DLD1 (cell line): Measurements from ENCODE around the gene PREX1.
"Not testable (repeated sequence)": the region's sequence is repeated elsewhere in the genome, so short reads cannot be mapped to it uniquely, and the experiment has no call there.

Source experiments
- in situ Hi-C: cut with HindIII; loops from 2 replicates; pipeline ENCODE4 v1.10.0; 2017; ENCODE audit warnings: low sequenced_read_pairs

The PREX1 gene

DNA sequence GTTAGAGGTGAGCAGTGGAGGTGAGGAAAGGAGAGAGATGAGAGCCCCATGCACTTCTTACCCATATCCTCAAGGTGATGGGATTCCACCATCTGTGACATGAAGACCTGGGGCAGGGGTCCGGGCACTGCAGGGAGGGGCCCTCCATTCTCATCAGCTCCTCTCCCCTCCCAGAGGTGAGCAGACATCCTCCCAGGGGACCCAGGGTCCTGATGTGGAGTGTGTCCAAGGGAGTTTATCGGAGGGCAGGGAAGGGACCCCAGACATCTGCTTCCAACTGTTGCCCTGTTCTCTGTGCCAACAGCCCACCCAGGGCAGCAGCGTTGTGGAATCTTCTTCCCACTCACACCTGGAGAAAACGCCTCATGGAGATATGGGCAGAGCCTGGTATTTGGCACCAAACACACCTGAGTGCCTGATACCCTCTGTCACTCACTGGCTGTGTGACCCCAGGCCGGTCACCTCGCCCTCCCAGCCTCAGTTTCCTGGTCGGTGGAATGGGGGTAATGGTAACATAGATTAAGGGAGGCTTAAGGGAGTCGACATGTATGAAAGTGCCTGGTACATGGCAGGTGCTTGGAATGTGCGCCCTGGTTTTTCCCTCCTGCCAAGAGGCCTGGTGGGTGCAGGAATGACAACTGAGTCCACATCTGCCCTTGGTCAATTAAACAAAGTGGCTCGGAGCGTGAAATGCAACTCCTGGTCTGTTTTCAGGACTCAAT, 227.9 kb downstream of the PREX1 start:
- in situ Hi-C loops: no loop called here

GRCh38 chr20:48599106-48599747, 228.6 kb downstream of the PREX1 start:
- in situ Hi-C loops: no loop called here

DNA sequence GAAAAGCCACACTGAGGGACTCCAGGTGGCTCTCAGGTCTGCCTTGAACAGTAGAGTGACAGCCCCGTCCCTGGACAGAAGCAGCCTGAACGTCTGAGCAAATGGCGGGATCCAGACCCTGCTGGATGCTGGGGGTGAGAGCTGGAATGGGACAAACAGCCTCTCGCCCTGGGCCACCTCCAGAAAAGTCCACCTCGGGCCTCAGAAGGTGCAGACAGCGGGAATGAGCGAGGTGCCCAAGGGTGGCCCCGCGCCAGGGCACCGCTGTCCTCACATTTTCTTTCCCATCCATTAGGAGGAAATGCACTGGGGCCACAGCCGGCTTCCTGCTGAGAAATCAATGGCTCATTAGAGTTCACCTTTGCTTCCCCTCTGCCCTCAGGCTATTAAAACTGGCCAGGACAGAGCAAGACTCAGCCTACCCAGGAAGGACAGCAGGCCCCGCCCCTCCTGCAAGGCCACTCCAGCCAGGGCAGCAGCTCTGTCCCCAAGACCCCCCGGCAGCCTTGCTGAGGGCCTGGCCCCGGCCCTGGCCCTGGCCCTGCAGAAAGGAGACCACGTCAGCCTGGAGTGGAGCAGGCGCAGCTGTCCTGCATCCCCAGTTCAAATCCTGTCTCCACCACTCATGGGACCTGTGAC, 229.4 kb downstream of the PREX1 start:
- in situ Hi-C loops: not testable (repeated sequence)

DNA sequence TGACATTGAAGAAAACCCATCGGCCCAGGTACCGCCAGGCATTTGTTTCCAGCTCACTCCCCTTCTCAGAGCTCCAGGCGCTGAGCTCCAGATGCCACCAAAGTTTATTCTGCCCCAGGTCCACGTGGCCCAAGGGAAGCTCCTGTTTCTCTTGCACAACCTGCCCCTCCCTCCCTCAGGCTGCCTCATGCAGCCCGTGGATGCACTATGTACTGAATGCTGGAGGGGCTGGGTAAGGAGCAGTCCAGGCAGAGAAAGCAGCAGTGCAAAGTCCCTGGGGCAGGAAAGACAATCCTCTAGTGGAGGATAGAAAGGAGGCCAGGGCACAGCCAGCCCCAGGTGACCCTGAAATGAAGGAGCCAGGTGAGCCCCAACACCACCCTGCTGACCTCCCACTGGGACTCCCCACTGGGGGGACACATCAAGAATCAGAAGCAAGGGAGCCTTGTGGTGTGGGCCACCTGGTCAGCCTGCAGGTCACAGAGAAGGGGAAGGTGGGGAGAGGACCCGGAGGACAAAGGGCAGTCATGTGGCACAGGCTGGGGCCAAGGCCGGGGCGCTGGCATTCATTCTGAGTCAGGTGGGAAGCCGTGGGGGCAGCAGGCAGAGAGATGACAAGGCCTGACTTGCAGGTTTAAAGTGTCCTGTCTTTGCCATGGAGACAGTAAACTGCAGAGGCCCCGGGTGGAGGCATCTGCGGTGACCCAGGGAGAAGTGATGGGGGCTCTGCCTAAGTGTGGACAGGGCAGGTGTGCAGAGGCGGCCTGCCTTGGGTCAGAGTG, 230.1 kb downstream of the PREX1 start:
- in situ Hi-C loops: no loop called here

DNA sequence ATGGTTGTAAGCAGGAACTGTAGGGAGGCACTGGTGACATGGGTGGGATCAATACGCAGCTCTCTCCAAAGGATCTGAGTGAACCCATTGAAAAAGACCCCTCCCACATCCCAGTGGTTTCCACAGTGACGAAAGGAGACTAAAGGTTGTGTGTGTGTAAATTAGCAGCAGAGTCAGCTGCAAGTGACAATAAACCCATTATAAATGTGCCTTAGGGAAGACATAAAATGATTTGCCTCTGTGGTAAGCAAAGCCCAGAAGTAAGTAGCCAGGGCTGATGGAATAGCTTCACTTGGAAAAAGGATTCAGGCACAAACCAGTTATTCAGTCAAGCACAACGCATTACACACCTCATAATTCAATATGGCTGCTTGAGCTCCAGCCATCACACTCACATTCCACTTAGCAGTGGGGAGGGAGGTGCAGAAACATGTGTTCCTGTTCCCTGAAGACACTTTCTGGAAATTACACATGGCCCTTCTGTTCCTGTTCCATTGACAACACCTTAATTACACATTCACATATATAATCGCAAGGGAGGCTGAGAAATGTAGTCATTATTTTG, 231.4 kb downstream of the PREX1 start:
- in situ Hi-C loops: no loop called here

GRCh38 chr20:48595495-48596333, 232.1 kb downstream of the PREX1 start:
- in situ Hi-C loops: no loop called here

- in situ Hi-C loops: no loop called here
These were observed 233.3 kb downstream of the PREX1 start for GRCh38 chr20:48594533-48594932.

- in situ Hi-C loops: no loop called here
These were observed 235.5 kb downstream of the PREX1 start for GRCh38 chr20:48592107-48592940.

- in situ Hi-C loops: no loop called here
These were observed 241.1 kb downstream of the PREX1 start for GRCh38 chr20:48586730-48587129.

DNA sequence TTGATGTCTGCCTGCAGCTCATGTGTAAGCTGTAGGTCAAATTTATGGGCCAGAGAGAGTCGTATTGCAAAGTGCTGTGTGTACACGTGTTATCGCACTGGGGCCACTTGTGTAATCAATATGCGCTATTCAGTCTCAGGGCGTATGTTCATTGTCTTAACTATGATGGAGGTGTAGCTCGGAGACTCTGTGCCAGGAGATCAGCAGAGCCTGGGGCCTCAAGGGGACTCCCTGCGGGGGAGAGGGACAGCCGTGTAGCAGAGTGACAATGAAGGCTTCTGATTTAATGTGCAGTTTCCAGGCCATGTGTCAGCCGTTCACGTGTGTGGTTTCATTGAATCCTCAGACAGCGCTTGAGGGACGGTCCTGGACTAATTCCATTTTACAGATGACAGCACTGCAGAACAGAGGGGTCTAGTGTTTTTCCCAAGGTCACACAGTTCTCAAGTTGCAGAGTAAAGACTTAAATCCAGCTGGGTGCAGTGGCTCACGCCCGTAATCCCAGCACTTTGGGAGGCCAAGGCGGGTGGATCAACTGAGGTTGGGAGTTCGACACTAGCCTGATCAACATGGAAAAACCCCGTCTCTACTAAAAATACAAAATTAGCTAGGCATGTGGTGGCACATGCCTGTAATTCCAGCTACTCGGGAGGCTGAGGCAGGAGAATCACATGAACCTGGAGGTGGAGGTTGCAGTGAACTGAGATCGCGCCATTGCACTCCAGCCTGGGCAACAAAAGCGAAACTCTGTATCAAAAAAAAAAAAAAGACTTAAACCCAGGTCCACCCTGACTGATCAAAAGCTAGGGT, 242.5 kb downstream of the PREX1 start:
- in situ Hi-C loops: no loop called here

GRCh38 chr20:48584391-48585060, 243.3 kb downstream of the PREX1 start:
- in situ Hi-C loops: no loop called here

- in situ Hi-C loops: no loop called here
These were observed 244.0 kb downstream of the PREX1 start for GRCh38 chr20:48583801-48584200.

DNA sequence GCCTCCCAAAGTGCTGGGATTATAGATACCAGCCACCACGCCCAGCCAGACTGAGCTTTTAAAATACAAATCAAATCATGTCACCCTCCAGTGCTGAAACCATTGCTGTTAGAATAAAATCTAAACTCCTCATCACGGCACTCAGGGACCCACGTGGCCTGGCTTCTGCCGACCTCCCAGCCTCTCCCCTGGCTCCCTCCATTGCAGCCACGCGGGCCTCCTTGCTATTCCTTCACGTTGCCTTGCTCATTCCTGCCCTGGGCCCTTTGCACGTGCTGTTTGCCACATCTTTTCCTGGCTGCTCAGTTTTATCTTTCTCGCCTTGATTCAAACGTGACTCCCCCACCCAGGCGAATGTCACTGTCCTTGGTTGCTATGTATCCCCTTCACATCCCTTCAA, 244.6 kb downstream of the PREX1 start:
- in situ Hi-C loops: no loop called here

DNA sequence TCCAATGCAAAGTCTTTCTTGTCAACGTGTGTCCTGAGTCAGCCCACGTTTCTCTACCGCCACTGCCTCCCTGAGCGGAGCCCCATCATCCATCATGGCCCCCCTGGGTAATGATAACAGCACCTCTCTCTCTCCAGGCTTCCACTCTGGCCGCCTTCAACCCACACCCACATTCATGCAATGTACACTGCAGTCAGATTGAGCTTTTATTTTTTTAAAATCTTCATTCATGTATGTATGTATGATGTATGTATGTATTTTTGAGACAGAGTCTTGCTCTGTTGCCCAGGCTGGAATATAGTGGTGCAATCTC, 245.2 kb downstream of the PREX1 start:
- in situ Hi-C loops: no loop called here

DNA sequence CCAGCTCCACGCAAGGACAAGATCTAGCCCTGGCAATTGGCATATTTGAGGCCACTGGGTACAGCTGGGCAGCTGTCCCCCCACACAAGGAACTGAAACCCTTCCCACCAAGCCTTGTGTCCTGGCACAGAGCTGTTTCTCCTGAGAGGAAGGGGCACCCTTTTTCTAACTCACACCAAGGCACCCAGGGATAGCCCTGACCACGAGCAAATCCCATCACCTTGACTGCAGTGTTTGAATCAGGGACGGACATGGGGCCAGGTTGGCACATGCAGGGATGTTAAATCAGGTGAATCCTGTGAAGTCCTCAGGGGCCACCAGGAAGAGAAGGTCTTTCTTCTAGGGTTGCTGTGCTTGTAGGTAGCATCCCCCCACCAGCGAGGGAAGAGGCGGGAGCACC, 246.6 kb downstream of the PREX1 start:
- in situ Hi-C loops: no loop called here

GRCh38 chr20:48578397-48579098, 249.3 kb downstream of the PREX1 start:
- in situ Hi-C loops: no loop called here

- in situ Hi-C loops: no loop called here
These were observed 250.2 kb downstream of the PREX1 start for GRCh38 chr20:48577557-48577956.

- in situ Hi-C loops: no loop called here
These were observed 253.4 kb downstream of the PREX1 start for GRCh38 chr20:48574383-48574782.
